ENCODE results near the gene KLK13. TPM values are rescaled to one million over a fixed set of nuclear protein-coding genes. Genes with fewer than 3 reads are reported as not detected.

The KLK13 gene
- total RNA-seq, 1 donor from 2014 or later: not detected

GRCh38 chr19:51093510-51094345 lies 28.8 kb upstream of the KLK13 start:
- ATAC-seq (ENCODE audit: poor library complexity): no peak
- intact Hi-C loops (cut with DNase I): loop anchor here (2.0 to 10.0 kb wide), 2 partner anchors 73 to 169 kb away; no protein-coding TSS in a partner anchor
- DNase-seq: no peak

- ATAC-seq (ENCODE audit: poor library complexity) (no peak), DNase-seq (no peak)
- intact Hi-C loops (cut with DNase I): loop anchor here (10.0 kb wide), 1 partner anchor 168 kb away; no protein-coding TSS in a partner anchor
These were observed 28.2 kb upstream of the KLK13 start for GRCh38 chr19:51093101-51093500.

- DNase-seq: no peak
- intact Hi-C loops (cut with DNase I): loop anchor here (10.0 kb wide), 1 partner anchor 167 kb away; no protein-coding TSS in a partner anchor
- ATAC-seq (ENCODE audit: poor library complexity): no peak
These were observed 27.3 kb upstream of the KLK13 start for GRCh38 chr19:51091895-51092873.

GRCh38 chr19:51091126-51091525 lies 26.2 kb upstream of the KLK13 start:
- intact Hi-C loops (cut with DNase I): loop anchor here (10.0 kb wide), 1 partner anchor 166 kb away; no protein-coding TSS in a partner anchor
- DNase-seq (no peak), ATAC-seq (ENCODE audit: poor library complexity) (no peak)

GRCh38 chr19:51090471-51090870 lies 25.6 kb upstream of the KLK13 start:
- DNase-seq: no peak
- ATAC-seq (ENCODE audit: poor library complexity): no peak
- intact Hi-C loops (cut with DNase I): loop anchor here (10.0 kb wide), 1 partner anchor 166 kb away; no protein-coding TSS in a partner anchor

GRCh38 chr19:51089786-51090185 lies 24.9 kb upstream of the KLK13 start:
- DNase-seq (no peak), ATAC-seq (ENCODE audit: poor library complexity) (no peak)
- intact Hi-C loops (cut with DNase I): loop anchor here (10.0 kb wide), 1 partner anchor 165 kb away; no protein-coding TSS in a partner anchor

- DNase-seq (no peak), ATAC-seq (ENCODE audit: poor library complexity) (no peak)
- intact Hi-C loops (cut with DNase I): no loop called here
These were observed 21.4 kb upstream of the KLK13 start for GRCh38 chr19:51086153-51086850.

GRCh38 chr19:51084505-51084904 lies 19.6 kb upstream of the KLK13 start:
- ATAC-seq (ENCODE audit: poor library complexity): no peak
- no peak for DNase-seq
- intact Hi-C loops (cut with DNase I): no loop called here

- DNase-seq: no peak
- ATAC-seq (ENCODE audit: poor library complexity): no peak
- intact Hi-C loops (cut with DNase I): no loop called here
These were observed 18.9 kb upstream of the KLK13 start for GRCh38 chr19:51083783-51084182.

- intact Hi-C loops (cut with DNase I): no loop called here
- ATAC-seq (ENCODE audit: poor library complexity): no peak
- no peak for DNase-seq
These were observed 18.3 kb upstream of the KLK13 start for GRCh38 chr19:51083181-51083580.

GRCh38 chr19:51082611-51083010 lies 17.7 kb upstream of the KLK13 start, which contains the start of gene KLK14:
KLK14 (minus strand) TSS chr19:51082887; CDS start chr19:51082614, 273 bp downstream.
- intact Hi-C loops (cut with DNase I): no loop called here
- ATAC-seq (ENCODE audit: poor library complexity): no peak
- DNase-seq: no peak

- ATAC-seq (ENCODE audit: poor library complexity) (no peak), DNase-seq (no peak)
- intact Hi-C loops (cut with DNase I): no loop called here
These were observed 16.6 kb upstream of the KLK13 start for GRCh38 chr19:51081476-51081875.

- intact Hi-C loops (cut with DNase I): no loop called here
These were observed 14.7 kb upstream of the KLK13 start for GRCh38 chr19:51079481-51080110.

GRCh38 chr19:51078731-51079130 lies 13.8 kb upstream of the KLK13 start:
- no peak for DNase-seq
- intact Hi-C loops (cut with DNase I): no loop called here
- no peak for ATAC-seq (ENCODE audit: poor library complexity)

More at GRCh38 chr19:51079481-51080110, 14.7 kb upstream of the KLK13 start:
- peak; percentile 93 for ATAC-seq (ENCODE audit: poor library complexity)
- peak; percentile 82 for DNase-seq

GRCh38 chr19:51078104-51078503 lies 13.2 kb upstream of the KLK13 start:
- DNase-seq: no peak
- intact Hi-C loops (cut with DNase I): no loop called here

GRCh38 chr19:51076631-51077213 lies 11.8 kb upstream of the KLK13 start:
- ATAC-seq (ENCODE audit: poor library complexity): no peak
- no peak for DNase-seq
- intact Hi-C loops (cut with DNase I): no loop called here

More at GRCh38 chr19:51078104-51078503, 13.2 kb upstream of the KLK13 start:
- no peak for ATAC-seq (ENCODE audit: poor library complexity)

- intact Hi-C loops (cut with DNase I): no loop called here
- DNase-seq: no peak
- ATAC-seq (ENCODE audit: poor library complexity): no peak
These were observed 11.1 kb upstream of the KLK13 start for GRCh38 chr19:51075998-51076397.

- ATAC-seq (ENCODE audit: poor library complexity) (no peak), DNase-seq (no peak)
- intact Hi-C loops (cut with DNase I): no loop called here
These were observed 6.2 kb upstream of the KLK13 start for GRCh38 chr19:51071095-51071405.

Measured in Right ventricle myocardium superior (tissue), 1 donor.